Islet precursor cell (in vitro differentiated cells): ENCODE results near the gene SEH1L.
"Not testable (repeated sequence)": the region's sequence is repeated elsewhere in the genome, so short reads cannot be mapped to it uniquely, and the experiment has no call there.

Source experiments
- DNase-seq: peaks from one replicate; pipeline ENCODE4 v3.0.0-alpha.2; 2018

SEH1L gene

DNA sequence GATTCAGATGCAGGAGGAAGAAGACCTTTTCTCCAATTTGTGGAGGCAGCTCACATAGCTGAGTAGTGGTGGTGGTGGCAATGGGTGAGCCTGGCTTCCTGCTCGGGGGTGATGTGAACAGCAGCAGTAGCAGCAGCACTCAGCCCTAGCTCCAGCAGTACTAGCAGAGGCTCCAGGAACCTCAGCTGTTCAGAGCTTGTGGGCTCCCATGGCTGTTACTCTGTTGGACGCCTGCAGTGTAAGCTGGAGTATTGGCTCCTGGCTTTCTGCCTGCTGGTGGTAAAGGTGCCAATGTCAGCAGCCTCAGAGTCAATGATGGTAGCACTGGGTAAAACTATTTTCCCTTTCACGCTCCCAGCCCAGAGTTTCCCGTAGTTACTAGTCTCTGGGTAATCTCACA is 3.1 kb upstream of the SEH1L start:
- DNase-seq: no peak

DNA sequence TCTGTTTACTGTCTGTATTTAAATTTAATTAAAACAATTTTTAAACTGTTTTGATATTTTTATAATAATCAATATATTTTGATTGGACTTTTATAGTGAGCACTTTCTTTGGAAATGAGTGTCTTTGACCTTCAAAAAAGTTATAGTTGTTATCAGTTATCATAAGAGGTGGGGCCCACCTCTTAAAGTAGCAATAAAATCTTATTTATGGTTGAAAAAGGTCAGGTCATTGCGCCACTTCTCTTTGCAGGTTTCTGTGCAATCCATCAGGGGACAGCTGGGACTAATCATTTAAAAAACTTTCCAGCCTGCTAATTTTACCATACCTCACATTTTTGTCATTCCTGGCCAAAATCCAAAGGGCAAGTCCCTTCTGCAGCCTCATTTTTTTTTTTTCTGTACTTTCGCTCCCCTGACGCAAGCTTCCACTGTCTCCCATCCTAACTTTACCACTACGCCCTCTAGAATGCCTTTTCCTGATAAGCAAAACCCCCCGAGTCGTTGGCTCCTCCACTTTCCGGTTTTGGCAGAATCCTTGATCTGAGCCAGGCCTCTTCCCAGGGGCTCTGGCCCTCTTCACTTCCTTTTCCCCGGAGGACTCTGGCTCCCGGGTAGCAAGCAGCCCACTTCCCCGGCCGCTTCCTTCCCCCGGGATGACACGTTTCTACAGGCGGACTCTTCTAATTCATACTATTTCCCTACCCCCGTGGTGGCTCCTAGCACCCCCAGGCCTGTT is 1.1 kb upstream of the SEH1L start:
- peak; percentile 89 for DNase-seq

DNA sequence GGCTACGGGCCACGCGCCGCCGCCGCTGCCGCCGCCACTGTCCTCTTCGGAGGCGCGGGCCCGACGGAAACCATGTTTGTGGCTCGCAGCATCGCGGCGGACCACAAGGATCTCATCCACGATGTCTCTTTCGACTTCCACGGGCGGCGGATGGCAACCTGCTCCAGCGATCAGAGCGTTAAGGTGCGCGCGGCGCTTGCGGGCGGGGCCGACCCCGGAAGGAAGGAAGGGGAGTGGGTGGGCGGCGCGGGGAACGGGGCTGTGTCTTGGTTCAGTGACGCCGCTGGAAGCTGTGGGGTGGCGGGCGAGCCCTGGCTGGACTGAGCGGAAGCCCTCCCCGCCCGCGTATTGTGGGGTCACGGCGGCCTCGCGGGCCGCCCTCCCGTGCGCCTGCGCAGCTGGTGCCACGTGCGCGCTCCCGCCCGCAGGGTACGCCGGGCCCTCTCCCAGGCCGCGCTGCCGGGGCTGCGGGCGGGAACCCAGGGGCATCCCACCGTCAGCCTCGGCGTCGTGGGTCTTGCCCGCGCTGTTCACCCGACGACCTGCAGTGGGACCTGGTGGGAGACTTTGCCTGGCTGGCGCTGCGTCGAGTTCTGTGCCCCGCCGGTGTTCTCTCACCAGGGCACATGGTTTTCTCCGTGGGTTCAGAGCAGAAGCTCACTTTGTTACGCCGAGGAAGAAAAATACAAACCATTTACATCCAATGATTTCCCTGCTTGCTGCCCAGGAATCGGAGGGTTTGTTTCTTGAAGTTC is 416 bp downstream of the SEH1L start:
- DNase-seq: peak; percentile 97

DNA sequence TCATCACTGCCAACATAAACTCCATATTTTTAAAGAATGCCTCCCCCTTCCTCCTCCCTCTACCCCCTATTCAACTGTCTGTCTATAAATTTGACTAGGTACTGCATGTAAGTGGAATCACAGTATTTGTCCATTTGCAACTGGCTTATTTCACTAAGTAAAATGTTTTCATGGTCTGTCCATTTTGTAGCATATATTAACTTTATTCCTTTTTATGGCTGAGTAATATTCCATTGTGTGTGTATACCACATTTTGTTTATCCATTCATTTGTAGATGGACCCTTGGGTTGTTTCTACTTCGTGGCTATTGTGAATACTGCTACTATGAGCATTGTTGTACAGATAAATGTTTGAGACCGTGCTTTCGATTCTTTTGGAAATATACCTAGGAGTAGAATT is 10.7 kb downstream of the SEH1L start:
- no peak for DNase-seq

DNA sequence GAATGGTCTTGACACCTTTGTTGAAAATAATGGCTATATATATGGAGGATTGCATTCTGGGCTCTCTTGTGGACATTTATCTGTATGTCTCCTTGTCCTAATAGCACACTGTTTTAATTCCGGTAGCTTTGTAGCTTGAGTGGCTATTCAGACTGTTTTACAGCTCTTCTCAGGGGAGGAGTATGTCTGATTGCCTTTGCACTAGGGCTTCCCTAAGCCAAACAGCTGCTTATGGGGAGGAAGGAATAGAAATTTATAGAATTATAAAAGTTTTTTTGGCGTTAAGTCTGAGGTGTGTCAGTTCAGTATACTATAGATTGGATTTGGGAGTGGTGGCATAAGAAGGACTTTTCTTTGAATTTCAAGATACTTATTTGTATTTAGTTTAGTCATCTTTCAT is 12.6 kb downstream of the SEH1L start:
- DNase-seq: no peak

DNA sequence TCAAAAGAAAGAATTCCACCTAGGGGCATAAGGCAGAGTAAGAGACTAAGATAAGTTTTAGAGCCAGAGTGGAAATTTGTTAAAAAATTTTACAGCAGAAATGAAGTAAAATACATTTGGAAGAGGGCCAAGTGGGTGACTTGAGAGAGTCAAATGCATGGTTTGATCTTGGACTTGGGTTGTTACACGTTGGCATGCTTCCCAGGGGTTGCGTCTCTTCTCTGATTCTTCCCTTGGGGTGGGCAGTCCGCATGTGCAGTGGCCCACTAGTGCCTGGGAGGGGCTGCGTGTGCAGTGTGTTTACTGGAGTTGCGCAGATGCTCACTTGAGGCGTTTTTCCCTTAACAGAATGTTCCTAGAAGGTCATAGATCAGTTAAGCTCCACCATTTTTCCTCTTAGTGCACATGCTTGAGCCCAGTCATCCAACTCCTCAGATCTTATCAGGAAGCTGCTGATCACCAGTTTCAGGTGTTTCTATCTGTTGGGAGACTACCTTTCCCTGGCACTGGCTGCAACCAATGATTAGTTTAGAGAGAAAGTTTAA is 13.1 kb downstream of the SEH1L start:
- no peak for DNase-seq

DNA sequence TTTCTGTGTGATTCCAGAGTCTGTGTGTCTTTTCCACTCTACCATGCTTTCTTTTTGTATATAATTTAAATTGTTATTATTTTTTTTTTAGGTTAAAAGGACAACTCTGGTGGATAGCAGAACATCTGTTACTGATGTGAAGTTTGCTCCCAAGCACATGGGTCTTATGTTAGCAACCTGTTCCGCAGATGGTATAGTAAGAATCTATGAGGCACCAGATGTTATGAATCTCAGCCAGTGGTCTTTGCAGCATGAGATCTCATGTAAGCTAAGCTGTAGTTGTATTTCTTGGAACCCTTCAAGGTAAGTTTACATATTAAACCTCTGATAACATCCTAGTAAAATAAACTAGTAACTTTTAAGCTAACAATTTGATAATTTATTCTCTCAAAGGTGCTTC is 15.3 kb downstream of the SEH1L start:
- no peak for DNase-seq

DNA sequence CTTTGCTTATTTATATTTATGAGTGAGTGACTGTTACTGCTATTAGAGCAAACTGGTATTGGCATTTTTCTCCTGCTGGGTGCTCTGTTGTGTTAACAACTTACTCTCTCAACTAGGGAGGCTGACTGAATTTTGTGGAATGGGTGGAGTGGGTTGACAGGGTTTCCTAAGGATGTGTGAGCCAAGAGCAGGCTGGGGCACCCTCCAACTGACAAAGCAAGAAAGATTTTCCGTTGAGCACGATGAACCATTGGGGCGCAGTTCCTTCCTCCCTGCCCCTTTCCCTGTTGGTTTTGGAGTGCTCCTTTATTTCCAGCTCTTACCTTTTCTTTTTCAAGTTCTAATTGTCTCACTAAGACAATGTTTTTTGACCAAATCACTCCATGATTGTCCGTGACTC is 20.3 kb downstream of the SEH1L start:
- no peak for DNase-seq

DNA sequence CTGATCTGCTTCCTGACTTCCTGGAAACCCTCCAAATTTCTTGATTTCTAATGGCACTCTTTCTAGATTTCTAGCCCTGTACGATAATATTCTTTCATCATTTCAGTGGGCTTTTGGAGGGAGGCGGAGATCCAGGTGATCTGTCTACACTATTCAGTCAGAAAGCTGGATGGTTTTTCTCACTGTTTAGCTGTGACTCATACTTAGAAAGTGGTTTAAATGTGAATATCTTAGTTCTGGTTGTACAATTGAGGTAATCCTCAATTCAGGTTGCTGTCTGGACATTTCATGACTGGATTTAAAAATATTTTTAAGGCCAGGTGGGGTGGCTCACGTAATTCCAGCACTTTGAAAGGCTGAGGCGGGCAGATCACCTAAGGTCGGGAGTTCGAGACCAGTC is 20.8 kb downstream of the SEH1L start:
- no peak for DNase-seq

DNA sequence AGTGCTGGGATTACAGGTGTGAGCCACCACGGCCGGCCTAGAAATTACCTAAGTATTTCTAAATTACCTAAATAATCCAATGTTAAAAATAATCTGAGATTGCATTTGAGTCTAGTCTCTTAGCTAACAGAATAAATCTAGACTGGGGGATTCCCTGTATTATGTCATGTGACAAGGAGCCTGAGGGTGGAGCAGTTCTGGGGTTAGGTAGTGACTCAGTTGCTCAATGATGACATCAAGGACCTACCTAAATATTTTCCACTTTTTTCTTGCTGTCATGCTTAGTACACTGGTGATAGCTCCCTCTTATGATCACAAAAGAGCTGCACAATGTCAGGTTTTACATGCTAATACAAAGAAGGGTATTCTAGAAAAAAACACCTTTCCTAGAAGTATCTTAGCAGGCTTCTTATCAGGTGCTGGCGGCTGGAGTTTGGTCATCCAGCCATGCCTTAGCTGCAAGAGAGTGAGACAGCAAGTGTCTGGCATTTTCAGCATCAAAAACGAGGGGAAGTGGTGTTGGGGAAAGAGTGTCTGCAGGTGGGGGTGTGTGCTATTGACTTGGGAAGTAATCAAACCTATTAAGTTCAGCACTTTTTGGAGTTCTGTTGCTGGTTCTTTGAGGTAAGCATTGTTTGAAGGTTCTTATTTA is 25.9 kb downstream of the SEH1L start:
- DNase-seq: no peak

DNA sequence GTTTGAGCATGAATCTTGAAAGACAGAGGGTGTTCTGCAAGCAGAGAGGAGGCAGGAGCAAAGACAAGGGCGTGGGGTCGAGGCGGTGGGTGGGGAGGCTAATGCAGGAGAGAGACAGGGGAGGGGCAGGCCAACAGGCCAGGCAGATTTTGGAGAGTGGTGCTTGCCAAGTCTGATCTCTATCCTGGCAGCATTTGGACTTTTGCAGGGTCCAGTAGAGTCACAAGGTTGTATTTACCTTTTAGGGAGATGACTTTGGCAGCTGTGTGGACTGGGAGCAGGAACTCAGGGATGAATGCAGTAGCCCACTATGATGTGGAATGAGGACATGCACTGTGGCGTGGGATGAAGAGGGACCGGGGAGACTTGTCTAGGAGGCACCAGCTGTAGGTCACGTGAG is 27.7 kb downstream of the SEH1L start:
- no peak for DNase-seq

DNA sequence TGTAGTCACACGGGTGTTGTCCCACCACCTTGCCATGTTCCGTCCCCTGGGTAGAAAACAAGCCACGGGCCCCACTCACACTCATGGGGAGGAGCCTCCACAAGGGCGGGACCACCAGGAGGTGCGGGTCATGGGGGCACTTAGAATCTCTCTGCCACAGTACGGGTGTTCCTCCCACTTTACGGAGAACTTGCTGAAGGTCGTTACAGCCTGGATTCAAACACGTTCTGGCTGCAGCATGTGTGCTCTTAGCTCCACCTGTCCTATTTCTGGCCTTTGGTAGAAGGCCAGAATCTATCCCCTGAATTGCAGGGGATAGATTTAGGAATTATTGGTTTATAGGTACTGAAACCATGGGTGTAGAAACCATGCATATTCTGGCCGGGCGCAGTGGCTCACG is 28.5 kb downstream of the SEH1L start:
- no peak for DNase-seq

DNA sequence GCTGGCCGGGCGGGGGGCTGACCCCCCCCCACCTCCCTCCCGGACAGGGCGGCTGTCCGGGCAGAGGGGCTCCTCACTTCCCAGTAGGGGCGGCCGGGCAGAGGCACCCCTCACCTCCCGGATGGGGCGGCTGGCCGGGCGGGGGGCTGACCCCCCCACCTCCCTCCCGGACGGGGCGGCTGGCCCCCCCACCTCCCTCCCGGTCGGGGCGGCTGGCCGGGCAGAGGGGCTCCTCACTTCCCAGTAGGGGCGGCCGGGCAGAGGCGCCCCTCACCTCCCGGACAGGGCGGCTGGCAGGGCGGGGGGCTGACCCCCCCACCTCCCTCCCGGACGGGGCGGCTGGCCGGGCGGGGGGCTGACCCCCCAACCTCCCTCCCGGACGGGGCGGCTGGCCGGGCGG is 32.3 kb downstream of the SEH1L start:
- not testable (repeated sequence) for DNase-seq

DNA sequence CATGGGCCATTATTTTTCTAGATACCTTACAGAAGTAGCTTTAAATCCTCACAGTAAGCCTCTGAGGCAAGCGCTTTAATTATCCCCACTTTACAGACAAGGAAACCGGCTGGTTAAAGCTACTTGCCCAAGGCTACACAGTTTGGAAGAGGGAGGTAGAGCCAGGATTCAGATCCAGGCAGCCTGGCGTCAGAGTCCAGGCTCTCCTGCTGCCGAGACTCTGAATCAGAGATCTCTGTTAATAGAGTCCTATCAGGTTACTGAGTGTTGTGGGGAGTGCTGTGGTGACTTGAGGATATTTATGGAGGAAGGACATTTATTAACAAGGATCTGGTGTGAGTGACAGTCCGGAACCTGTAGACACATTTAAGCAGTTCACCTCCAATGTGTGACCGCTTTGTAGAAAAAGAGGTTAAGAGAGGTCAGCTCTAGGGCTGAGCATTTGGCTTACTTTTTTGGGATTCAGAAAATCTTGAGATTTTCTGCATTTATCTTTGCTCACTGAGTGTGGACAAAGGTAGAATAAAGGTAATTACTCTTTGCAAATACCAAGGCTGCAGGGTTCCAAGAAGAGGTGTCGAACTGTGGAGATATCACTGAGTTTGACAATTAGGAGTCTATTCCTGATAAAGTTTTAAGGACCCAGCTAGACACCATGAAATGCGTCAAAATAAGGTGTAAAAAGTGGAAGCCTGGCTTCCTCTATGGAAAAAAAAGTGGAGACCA is 41.7 kb downstream of the SEH1L start:
- peak; percentile 58 for DNase-seq

DNA sequence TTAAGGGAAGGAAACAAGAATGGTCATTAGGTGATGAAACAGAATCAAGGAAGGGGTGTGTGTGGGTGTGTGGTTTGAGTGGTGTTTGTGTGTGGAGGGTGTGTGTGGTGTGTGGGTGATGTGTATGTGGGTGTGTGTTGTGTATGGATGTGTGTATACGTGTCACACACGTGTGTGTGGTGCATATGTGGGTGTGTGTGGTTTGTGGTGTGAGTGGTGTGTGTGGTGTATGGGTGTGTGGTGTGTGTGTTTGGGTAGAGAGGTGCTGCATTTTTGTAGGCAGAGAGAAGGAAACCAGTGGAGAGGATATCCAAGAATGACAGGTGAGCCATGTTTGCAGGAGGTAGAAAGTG is 42.3 kb downstream of the SEH1L start:
- no peak for DNase-seq

DNA sequence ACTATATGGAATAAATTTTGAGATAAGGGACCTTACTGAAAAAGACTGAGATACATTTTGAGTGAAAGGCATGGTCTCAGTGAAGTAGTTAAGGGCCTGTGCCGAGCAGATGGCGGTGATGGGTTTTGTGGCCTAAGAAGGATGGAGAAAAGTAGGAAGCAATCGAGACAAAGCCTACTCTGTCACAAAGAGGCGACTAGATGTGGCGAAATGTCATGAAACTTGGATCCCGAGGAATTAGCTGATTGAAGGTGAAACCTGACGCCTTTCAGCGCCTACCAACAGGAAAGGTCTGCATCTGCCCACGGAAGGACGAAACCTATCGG is 42.8 kb downstream of the SEH1L start:
- DNase-seq: no peak

DNA sequence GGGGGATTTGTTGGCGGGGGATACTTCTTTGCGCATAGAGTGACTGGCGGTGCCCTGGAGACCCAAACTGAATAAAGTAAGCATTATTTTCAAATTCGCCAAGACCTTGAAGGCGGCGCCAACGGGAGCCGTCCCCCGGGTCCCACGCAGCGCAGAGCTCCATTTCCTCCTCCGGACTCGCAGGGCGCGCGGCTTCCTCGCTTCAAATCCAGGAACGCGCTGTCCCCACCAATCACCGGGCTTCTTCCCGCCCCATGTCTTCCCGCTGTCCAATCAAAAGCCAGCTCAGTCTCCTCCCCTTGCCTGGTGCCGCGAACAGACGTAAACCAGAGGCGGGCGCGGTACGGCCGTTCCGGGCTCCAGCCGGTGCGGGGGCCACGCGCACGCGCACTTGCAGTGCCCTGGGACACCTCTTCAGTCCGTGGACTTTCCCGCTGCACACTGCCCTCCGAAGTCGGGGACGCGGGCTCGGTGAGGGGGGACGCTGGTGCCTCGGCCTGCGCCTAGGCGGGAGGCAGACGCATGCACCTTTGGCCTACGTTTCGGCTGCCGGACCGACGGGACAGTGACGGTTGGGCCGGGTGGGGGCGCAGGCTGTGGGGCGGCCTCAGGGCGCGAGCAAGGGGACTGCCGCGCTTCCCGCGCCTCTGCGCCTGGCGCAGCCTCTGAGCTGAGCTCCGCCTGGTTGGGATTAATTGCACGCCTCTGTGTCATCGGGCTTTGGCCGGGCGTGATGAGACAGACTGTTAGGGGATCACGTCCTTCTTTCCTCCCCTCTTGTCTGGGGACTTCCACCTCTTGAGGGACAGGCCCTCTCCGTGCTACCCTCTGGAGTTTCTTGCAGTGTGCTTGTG is 43.4 kb downstream of the SEH1L start, which contains the start of gene CEP192:
TSS of gene CEP192 (plus strand) at position 396 of the 854 bp plus-strand sequence. CDS start 8,063 bp downstream, outside the sequence.
- peak; percentile 99 for DNase-seq

DNA sequence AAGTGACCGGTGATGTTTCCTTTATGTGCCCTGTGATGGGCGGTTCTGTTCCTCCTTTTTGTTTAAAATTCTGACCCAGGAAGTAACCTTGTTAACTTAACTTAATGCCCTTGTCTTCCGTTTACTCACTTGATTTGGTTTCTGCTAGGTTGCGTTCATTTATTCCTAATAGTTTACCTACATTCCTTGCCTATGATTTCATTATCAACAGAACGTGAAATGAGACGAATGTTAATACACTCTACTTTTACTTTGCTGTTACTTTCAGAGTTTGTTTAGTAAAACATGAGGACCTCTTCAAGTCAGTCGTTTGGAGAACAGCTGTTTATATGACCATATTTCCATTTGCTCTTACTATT is 44.0 kb downstream of the SEH1L start:
- DNase-seq: no peak

DNA sequence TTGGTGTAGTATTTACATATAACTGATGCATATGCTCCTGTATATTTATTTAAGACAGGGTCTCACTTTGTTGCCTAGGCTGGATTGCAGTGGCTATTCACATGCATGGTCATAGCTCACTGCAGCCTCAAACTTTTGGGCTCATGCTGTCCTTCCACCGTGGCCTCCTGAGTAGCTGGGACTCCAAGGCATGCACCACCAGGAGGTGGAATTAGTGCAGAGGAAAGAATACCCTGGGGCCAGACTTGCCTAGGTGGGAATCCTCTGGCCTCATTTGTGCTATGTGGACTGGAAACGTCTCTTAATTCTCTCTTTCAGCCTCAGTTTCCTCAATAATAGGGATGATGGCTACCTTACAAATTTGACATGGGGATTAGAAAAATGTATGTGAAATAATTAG is 45.6 kb downstream of the SEH1L start:
- no peak for DNase-seq

DNA sequence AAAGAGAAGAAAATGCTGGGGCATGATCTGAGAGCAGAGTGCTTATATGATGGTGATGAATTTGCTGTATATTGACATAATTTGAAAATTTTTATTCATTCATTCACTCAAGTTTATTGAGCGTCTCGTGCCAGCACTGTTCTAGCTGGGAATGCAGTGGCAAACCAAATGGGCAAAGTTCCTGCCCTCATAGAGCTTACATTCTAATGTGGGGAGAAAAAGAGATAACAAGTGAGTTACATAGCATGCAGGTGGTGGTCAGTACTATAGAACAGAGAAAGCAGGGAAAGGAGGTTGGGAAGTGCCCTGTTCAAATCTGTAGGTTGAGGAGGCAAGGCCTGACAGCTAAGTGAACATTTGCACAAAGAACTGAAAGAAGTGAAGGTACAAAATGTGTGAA is 47.6 kb downstream of the SEH1L start:
- DNase-seq: no peak

DNA sequence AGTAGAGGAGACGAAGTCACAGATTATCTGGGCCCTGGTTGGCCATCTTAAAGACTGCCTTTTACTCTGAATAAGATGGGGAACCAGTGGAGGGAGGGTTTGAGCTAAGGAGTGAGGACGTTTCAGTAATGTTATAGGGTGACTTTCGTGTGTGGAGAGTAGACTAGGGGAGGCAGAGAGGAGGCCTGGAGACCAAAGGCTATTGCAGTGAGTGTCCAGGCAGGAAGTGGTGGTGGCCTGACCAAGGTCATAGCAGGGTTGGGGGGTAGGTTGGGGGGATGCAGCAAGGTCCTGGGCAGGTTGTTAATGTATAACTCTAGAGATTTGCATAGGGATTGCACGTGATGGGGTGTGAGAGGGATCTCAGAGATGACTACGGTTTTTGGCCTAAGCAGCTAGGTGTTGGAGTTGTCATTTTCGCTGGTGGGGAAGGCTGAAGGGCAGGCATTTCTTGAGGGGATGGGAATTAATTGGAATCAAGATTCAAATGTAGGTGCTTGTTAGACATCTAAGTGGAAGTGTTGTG is 48.2 kb downstream of the SEH1L start:
- DNase-seq: no peak

DNA sequence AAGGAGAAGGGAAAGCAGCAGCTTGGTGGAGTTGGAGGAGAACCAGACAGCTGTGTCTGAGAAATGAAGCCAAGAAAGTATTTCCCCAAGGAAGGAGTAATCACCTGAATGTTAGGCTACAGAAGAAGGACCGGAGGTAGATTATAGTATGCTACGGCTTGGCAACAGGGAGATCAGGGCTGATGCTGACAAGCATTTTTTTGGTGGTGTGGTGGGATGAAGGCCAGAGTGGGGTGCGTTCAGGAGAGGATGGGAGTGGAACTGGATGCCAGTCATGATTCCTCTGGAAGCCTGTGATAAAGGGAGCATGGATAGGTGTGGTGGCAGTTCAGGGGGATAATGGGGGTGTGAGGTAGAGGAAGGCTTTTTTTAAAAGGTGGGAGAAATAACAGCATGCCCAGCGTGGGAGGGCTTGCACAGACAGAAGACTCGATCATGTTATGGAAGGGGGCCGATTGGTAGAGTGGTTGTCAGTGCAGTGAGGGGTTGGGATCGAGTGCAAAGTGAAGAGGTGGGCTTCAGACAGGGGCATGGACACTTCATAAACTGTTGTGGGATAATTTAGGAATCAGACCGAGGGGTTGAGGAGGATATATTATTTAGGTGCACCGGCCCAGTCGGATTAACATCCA is 49.0 kb downstream of the SEH1L start:
- no peak for DNase-seq
